NCI-H226 (cell line): ENCODE results near the gene P3H4.

Experiments used
- DNase-seq: peaks from one replicate; pipeline ENCODE4 v3.0.0-alpha.2; 2015

The P3H4 gene

DNA sequence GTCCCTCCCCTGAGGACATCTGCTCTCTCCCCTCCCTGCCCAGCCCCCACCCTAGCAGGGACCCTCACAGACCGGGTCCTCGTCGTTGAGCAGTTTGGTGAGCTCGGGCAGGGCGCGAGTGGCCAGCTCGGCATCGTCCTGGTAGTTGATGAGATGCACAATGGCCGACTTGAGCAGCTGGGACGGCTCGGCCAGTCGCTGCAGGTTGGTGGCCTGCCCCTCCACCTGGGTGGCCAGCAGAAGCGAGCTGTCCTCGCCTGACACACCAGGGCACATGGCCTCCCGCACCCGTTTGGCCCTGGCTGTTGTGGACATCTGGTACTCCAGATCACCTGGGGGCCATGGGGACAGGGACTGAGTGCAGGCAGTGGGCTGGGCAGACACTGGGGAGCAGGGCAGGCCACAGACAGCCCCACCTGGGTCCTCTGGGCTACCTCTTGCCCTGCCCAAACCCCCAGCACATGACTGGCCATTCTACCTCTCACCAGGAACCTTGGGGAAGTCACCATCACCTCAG lies 42.3 kb downstream of the P3H4 start:
- DNase-seq = no peak

DNA sequence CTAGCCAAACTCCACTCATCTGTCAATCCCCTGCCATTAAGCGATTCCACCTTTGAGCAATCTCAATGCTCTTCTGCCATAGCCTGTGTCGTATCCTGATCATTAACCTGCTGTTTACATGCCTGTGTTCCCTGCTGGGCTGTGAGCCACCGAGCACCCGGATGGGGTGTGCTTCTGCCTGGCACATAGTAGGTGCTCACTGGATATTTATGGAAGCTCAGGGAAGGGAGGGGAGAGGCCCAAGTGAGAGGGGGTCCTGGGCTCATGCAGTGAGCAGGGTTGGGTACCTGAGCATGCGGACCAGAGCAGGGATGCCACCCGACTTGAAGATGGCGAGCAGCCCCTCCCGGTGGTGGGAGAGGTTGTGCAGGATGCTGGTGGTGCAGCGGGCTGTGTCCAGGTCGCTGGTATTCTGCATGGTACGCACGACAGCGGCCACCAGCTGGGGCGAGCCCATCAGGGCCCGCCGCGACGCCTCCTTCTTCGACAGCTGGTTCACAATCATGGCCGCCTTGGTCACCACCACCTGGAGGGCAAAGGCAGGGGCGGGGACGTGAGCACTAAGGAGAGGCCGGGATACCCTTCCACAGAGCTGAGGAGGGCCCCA lies 43.0 kb downstream of the P3H4 start:
- no peak for DNase-seq

DNA sequence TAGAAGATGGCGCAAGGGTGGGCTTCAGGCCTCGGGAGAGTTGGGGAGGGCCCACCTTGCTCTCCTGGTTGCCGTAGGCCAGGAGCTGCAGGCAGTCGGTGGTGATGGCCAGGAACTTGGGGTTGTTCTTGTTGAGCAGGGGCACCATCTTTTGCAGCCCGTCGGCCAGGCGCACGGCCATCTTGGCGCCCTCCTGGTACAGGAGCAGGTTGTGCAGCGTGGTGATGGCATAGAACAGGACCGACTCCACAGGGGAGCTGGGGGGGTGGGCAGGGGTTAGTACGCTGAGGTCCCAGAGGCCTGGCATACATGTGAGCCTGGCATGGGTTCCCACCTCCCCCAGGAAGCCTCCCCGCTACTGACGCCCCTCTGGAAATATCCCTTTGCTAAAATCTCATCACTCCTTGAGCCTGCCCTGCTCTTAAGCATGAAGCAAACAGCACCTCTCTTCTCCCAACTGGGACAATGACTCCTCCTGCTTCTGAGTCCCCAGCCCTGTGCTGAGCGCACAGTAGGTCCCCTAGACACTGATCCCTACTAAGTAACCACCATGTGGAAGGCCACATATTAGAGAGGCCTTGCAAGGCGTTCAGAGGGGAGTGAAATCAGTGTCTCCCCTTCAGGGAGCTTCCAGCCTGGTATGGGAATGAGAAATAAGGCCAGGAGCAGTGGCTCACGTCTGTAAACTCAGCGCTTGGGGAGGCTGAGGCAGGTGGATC lies 44.3 kb downstream of the P3H4 start:
- no peak for DNase-seq

DNA sequence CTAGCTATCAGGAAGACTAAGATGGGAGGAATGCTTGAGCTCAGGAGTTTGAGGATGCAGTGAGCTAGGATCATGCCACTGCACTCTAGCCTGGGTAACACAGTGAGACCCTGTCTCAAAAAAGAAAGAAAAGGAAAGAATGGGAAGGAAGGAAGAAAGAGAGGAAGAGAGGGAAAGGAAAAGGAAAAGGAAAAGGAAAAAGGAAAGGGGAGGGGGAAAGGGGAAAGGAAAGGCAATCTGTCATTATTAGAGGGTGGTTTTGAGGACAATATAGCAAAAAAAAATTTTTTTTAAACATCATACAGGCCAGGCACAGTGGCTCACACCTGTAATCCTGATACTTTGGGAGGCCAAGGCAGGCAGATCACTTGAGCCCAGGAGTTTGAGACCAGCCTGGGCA lies 45.6 kb downstream of the P3H4 start:
- DNase-seq = no peak

DNA sequence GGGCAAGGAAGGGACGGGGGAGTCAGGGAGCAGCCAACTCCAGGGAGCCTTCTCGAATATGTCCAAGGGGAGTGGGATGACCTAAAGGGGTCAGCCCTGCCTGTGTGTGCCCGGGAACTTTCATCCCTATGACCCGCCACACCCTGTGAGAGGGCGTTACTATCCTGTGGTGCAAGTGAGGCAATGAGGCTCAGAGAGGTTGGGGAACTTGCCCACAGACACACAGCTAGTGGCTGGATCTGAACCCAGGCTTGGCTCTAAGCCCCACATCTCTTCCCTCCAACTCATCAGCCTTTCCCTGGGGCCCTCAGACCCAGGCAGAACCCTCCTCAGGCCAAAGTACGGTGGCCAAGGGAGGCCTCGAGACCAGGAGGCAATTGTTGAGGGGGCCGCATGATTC lies 48.4 kb downstream of the P3H4 start:
- DNase-seq = no peak

DNA sequence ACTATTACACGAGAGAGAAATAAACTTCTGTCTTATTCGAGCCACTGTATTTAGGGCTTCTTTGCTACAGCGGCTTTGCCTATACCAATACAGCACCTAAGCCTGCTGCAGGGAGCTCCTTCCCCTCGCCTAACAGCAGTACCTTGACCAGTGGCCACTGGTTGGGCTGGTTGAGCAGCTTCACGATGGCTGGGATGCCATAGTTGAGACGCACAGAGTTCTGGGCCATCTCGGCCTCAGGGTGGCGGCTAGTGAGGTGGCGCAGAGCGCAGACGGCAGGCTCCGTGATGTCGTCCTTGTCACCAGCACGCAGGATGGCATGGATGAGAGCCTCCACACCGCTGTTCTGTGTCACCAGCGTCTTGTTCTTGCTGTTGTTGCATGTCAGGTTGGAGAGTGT lies 48.9 kb downstream of the P3H4 start:
- DNase-seq = no peak

DNA sequence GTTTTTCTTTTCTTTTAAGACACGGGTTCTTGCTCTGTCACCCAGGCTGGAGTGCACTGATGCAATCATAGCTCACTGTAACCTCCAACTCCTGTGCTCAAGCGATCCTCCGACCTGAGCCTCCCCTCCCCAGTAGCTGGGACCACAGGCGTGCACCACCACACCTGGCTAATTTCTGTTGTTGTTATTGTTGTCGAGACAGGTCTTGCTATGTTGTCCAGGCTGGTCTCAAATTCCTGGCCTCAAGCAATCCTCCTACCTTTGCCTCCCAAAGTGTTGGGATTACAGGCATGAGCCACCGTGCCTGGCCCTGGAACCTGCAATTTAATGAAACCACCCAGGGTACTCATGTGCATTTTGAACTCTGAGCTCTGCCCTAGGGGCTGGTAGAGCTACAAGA lies 49.4 kb downstream of the P3H4 start:
- no peak for DNase-seq

DNA sequence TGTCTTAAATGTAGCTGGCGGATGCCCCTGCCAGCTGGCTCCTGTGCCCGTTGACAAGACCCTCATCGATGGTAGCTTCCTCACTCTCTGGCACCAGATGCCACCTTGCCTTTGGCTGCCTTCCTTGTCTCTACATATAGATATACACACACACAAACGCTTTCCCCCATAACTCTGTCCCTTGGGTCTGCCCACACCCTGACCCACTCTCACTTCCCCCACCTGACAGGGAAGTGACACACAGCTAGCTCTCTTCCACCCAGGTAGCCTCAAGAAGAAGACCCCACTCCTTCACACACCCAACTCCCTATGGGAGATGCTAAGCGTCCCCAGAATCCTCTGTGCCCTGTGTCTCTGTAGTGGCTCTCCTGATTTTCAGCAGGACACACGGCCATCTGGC lies 50.9 kb downstream of the P3H4 start:
- DNase-seq = no peak

DNA sequence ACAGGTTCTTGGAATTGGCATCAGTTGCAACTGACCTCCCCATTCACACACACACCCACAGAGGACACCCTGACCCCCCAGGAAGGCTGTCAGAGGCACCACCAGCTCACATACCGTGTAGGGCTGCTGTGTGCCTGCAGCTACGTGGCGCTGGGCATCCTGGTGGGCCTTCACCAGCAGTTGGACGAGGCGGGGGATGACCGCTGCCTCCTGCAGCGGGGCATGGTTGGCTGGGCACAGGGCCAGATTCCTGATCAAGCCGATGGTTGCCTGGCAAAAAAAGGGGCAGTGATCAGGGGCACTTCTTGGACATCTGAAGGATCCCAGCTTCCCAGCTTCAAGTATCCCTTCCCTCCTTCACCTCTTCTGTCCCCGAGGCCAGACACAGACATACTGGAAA lies 53.1 kb downstream of the P3H4 start:
- no peak for DNase-seq

DNA sequence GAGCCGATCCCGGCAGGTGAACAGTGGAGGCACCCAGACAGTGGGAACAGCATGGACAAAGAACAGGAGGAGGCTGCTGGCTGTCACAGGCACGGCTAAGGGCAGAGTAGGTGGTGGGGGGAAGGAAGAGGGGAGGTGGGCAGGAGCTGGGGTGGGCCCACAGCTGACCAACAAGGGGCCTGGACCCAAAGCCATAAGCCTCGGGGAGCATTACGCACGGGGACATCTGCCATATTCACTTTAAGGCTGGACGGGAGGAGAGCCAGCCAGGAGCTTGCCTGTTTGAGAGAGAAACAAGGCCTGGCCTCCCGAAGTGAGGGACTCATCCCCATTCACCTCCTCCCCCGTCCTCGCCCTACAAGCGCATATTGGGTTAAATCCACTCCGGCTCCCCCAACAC lies 57.7 kb downstream of the P3H4 start:
- DNase-seq = no peak
